ENCODE measurements around the gene C2CD5. TPM values are rescaled to one million over a fixed set of nuclear protein-coding genes. Genes with fewer than 3 reads are reported as not detected.

C2CD5 gene
- total RNA-seq, 4 donors from 2014 or later = 15.2 to 33.2 (median 22.7) TPM

- no peak overlapping the region for H3K27ac ChIP-seq (replicated peaks in 1 of 4)
- DNase-seq (ENCODE audit: extremely low spot score) = no peak
- H3K36me3 ChIP-seq = peaks cover 0 to 21% (median 6%) of the 10 kb centered on the region in 4 donors
- intact Hi-C loops (cut with DNase I) = no loop called here
- no peaks in the 10 kb centered on the region for H3K27me3 ChIP-seq
- no peak overlapping the region for H3K4me3 ChIP-seq
- TF ChIP-seq EP300 (IDR thresholded peaks at IDR 0.05) (no peak), POLR2AphosphoS5 (IDR thresholded peaks at IDR 0.05) (no peak), POLR2A (IDR thresholded peaks at IDR 0.05; ENCODE audit: low read depth) (no peak), CTCF (IDR thresholded peaks at IDR 0.05) (no peak)
- 48% methylated on average over 1 of the region's 1 CpG for WGBS
- H3K9me3 ChIP-seq = no peaks in the 10 kb centered on the region
- peaks cover 0 to 15% (median 10%) of the 10 kb centered on the region in 4 donors for H3K4me1 ChIP-seq
These were observed 29.5 kb downstream of the C2CD5 start for GRCh38 chr12:22514875-22515274.

GRCh38 chr12:22505826-22506225 is 38.5 kb downstream of the C2CD5 start:
- intact Hi-C loops (cut with DNase I) = no loop called here
- Histone ChIP-seq H3K4me1 (no peaks in the 10 kb centered on the region), H3K4me3 (no peak overlapping the region), H3K27me3 (no peaks in the 10 kb centered on the region), H3K36me3 (peaks cover 7 to 53% (median 18%) of the 10 kb centered on the region in 4 donors), H3K9me3 (no peaks in the 10 kb centered on the region), H3K27ac (replicated peaks in 1 of 4) (no peak overlapping the region)
- DNase-seq (ENCODE audit: extremely low spot score) = no peak
- TF ChIP-seq EP300 (IDR thresholded peaks at IDR 0.05) (no peak), CTCF (IDR thresholded peaks at IDR 0.05) (no peak), POLR2AphosphoS5 (IDR thresholded peaks at IDR 0.05) (no peak), POLR2A (IDR thresholded peaks at IDR 0.05; ENCODE audit: low read depth) (no peak)
- WGBS = 97% methylated on average over 2 of the region's 2 CpGs

- H3K4me1 ChIP-seq = no peaks in the 10 kb centered on the region
- H3K9me3 ChIP-seq = no peaks in the 10 kb centered on the region
- H3K27ac ChIP-seq (replicated peaks in 1 of 4) = no peak overlapping the region
- DNase-seq (ENCODE audit: extremely low spot score) = no peak
- H3K27me3 ChIP-seq = no peaks in the 10 kb centered on the region
- 88% methylated on average over 4 of the region's 4 CpGs for WGBS
- H3K36me3 ChIP-seq = peaks cover 0 to 35% (median 2%) of the 10 kb centered on the region in 4 donors
- intact Hi-C loops (cut with DNase I) = no loop called here
- TF ChIP-seq CTCF (IDR thresholded peaks at IDR 0.05) = no peak
- TF ChIP-seq POLR2A (IDR thresholded peaks at IDR 0.05; ENCODE audit: low read depth) = no peak
- TF ChIP-seq EP300 (IDR thresholded peaks at IDR 0.05) = no peak
- TF ChIP-seq POLR2AphosphoS5 (IDR thresholded peaks at IDR 0.05) = no peak
- no peak overlapping the region for H3K4me3 ChIP-seq
These were observed 44.2 kb downstream of the C2CD5 start for GRCh38 chr12:22500100-22500499.

- 95% methylated on average over 2 of the region's 2 CpGs for WGBS
- intact Hi-C loops (cut with DNase I) = no loop called here
These were observed 44.9 kb downstream of the C2CD5 start for GRCh38 chr12:22499445-22499844.

More at GRCh38 chr12:22499445-22499844, 44.9 kb downstream of the C2CD5 start:
- Histone ChIP-seq H3K4me1 (no peaks in the 10 kb centered on the region), H3K4me3 (no peak overlapping the region), H3K27me3 (no peaks in the 10 kb centered on the region), H3K36me3 (peaks cover 0 to 28% (median 2%) of the 10 kb centered on the region in 4 donors), H3K9me3 (no peaks in the 10 kb centered on the region), H3K27ac (replicated peaks in 1 of 4) (no peak overlapping the region)
- no peak for DNase-seq (ENCODE audit: extremely low spot score)
- TF ChIP-seq CTCF (IDR thresholded peaks at IDR 0.05) (no peak), POLR2A (IDR thresholded peaks at IDR 0.05; ENCODE audit: low read depth) (no peak), EP300 (IDR thresholded peaks at IDR 0.05) (no peak)
